GM21360 (cell line): ENCODE data around the gene GRIP1.
"Not testable (repeated sequence)": the region's sequence is repeated elsewhere in the genome, so short reads cannot be mapped to it uniquely, and the experiment has no call there.

Source experiments
- ATAC-seq: cut with Tn5 transposase; IDR thresholded peaks from one replicate; pipeline ENCODE4 v1.9.1; 2021; ENCODE audit warnings: mild to moderate bottlenecking, moderate library complexity; ENCODE audit not compliant: unreplicated experiment

GRIP1 gene

DNA sequence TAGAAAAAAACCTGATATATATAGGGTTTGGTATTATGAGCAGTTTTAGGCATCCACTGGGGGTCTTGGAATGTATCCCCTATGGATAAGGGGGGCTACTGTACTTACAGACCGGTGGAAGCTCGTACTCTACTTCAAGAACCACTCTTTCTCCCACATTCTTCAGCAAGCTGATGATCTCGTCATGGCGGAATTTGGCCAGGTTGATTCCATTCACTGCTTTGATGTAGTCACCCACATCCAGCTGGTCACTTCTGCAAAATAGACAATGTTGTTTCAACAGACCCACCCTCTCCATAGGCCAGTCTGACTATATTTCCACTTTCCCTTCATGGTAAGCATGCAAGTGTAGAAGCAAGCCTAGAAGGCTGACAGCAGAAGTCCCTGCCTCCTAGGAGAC lies 139.9 kb downstream of the GRIP1 start:
- no peak for ATAC-seq

DNA sequence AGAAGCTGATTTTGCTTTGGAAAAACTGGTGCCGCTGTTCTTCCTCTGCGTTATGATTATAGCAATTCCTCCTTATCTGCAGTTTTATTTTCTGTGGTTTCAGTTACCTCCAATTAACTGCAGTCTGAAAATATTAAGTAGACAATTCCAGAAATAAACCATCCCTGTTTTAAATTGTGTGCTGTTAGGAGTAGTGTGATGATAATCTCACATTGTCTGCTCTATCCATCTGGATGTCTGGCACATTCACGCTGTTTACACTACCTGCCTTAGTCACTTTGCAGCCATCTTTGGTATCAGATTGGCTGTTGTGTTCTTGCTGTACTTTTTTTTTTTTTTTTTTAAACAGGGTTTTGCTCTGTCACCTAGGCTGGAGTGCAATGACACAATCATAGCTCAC lies 141.0 kb downstream of the GRIP1 start:
- ATAC-seq = no peak

DNA sequence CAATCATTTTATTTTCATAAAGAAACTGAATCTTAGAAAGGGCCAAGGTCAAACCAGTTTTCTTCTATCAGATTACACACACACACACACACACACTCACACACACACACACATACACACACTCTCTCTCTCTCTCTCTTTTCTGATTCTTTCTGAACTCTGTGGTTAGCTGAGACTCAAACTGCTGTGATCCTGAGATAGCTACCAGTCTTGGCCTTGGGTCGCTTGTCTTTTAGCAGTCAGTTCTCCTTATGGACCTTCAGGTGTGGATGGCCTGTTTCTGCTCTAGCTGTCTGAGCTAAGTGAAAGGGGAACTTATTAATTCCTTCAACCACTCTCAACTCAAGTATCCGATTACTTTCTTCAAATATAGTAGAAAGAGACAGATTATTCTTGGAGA lies 145.1 kb downstream of the GRIP1 start:
- no peak for ATAC-seq

DNA sequence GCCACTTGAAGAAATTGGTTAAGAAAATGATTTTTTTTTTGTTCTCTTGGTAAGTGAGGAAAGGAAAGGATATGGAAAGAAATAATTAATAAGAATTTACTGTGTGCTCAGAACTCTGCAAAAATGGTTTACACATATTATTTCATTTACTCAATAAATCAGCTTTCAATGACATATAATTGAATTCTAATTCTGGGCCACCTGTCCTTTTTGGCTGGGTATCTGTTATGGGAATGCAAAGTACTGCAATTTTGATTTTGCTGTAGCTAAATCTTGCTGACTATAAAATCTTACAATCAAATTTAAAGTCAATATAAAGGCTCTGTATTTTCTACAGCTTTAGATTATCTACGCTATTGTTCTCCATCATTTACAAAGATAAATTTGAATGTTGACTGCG lies 147.1 kb downstream of the GRIP1 start:
- no peak for ATAC-seq

DNA sequence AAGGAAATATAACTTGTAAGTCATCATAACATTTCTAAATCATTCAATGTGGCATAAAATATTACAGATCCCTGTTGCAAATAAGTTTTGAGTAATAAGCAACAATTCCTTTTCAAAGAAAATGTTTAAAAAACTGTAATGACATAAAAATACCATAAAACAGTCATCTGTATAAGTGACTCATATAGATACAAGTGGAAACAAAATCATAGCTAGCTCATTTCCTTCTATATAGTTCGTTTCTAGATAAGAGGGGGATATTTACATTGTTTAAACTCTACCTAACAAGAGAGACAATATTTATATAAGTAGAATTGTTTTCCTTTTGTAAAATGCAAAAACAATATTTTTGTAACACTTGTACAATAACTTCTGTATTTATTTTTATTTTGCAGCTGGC lies 148.9 kb downstream of the GRIP1 start:
- no peak for ATAC-seq

DNA sequence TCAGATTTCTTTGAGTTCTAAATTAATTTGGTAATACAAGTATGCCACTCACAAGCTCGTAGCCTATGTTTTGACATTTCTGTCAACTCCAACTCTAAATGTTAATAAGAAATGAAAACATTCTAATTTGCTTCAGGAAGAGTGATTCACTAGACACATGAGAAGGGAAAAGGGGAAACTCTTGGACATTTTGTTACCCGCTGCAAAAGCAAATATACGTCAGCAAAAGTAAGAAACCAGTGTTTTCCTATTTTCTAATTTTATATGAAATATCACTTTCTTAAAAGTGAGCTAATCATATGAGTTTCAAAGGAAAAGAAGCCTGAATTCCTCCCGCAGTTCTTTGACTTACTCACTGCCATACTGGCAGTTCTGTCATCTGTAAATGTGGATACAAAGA lies 162.3 kb downstream of the GRIP1 start:
- ATAC-seq = no peak

DNA sequence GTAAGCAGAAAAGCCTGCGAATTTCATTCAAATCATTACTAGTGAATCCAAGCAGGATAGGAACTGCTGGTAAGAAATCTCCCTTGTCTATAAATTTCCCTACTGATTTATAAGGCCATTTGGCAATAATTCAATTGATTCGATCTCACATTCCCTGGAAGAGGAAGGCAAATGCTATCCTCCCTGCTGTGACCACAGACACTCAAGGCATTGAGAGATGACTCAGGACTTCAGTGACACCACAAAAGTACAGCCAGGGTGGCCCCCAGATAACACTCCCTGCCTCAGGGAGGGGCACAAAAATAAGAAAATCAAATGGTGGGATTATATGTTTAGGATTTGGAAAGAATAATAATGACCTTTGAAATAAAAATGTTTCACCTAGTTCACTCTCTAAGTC lies 162.7 kb downstream of the GRIP1 start:
- no peak for ATAC-seq

DNA sequence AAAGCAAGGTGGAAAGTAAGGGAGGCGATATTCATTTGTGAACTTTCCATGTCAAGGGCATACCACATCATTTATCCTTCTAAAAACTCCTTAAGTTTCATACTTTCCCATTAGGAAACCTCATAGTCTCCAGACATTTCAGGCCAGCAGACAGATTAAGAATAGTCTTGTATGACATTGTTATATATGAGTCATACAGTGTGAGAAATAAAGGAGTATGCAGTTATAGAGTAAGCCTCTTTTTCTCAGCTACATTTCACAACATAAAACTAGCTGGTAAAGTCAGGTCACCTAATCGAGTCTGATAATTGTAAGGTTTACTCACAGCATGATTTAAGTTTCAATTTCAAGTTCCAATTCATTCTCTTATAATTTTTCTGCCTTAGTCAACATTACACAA lies 164.3 kb downstream of the GRIP1 start:
- ATAC-seq = no peak

DNA sequence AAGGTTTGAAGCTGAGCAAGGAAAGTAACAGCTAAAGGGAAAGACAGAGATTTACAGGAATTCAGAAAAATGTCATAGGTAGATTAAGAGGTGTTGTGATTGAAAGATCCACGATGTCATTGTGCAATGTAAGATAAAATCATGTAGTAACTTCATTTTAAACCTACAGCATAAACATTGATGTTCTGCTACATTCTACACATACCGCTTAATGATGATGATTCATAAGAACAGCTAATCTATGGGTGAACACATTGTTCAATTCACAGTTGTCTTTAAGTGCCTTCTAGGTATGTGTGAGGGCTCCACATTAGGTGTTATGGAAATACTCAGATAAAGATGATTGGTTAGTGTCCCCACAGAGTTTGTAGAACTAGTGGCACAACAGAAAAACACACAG lies 170.9 kb downstream of the GRIP1 start:
- no peak for ATAC-seq

DNA sequence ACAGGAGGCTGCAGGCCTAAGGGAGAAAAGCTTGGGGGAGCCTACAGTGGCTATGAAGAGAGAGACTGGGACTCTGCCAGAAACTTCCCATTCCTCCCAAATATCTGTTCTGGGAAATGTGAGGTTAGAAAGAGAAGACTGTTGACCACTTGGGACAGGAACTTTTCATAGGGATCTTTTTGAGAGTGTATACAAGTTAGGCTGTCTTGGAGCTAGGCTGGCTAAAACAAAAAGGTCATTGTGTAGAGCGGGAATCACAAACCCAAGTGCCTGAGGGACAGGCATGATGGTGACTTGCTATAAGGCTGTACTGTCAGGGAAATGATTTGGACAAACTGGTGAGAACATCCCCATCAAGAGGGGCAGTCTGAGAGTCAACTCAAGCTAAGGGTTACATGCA lies 175.1 kb downstream of the GRIP1 start:
- ATAC-seq = no peak

DNA sequence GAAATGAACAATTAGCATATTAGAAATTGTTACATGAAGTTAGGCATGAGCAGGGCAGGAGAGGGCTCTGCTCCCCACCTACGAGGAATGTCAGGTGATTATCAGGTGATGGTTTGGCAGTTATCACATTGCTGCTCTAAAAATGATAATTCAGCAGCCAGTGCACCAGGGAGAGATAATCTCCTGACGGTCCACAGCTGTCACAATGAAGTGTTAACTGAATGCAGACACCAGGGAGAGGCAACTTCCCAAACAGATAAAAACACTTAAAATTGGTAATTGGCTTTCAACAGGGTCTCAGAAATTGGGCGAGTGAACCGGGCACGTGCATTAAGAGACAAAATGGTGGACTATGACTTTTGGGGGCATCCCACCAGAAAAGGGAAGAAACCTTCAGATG lies 176.0 kb downstream of the GRIP1 start:
- no peak for ATAC-seq

DNA sequence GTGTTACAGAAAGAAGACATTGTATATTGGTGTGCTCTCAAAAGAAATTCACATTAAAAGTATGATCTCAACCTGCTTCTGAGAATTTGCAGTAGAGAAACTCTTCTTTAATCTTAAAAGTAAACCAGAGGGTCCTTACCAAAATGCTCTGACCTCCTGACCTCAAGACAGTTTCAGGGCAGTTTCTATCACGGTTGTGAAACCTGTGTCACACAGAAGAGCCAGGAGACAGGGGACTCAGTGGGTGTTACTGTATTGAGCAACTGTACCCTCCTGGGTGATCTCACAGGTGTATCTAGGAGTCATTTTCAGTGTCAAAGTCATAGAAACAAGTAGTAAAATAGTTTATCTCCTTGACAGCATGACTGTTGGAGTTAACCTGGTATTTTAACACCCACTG lies 178.0 kb downstream of the GRIP1 start:
- ATAC-seq = peak; percentile 94

DNA sequence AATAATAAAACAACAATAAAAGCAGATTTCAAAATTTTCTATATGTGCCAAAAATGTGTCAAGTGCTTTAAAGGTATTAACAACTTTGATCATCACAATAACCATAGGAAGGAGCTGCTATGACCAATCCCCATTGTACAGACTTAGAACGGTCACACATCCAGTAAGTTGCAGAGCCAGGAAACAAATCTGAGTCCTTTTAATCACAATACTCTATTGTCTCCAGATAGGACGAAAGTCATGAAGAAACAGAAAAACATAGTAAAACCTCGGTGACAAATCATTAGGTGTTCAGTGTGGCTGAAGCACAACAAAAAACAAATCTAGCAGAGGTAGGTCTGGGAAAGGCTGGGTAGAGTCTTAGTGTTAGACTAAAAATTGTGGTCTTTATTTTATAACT lies 178.8 kb downstream of the GRIP1 start:
- ATAC-seq = no peak

DNA sequence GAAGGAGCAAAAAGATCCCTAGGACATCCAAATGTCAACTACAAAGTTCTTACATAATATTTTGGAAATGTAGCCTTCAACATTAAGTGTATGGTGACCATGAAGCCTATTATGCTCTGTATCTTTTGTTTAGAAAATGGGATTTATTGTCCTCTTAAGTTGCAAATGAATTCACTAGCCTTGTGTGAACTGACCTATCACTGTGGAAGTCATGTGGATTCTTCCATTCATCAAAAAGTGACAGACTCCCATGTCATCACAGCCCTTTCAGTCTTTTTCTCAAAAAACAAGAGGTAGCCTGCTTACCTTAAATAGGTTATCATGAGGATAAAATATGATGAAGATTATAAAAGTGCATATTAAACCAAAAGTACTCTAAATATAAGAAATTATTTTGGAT lies 179.9 kb downstream of the GRIP1 start:
- no peak for ATAC-seq

DNA sequence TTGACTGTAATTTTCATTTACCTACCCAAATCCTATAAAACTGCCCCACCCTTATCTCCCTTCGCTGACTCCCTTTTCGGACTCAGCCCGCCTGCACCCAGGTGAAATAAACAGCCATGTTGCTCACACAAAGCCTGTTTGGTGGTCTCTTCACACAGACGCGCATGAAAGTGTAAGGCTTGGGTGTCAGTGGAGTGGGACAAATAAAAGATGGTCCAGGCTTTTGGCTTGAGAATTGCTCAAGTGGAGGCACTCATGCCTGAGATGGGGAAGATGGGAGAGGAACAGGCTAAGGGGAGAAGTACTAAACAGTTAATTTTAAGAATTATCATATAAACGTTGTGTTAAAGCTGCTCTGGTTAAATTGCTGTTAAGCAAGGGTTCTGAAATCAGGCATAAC lies 180.8 kb downstream of the GRIP1 start:
- not testable (repeated sequence) for ATAC-seq

DNA sequence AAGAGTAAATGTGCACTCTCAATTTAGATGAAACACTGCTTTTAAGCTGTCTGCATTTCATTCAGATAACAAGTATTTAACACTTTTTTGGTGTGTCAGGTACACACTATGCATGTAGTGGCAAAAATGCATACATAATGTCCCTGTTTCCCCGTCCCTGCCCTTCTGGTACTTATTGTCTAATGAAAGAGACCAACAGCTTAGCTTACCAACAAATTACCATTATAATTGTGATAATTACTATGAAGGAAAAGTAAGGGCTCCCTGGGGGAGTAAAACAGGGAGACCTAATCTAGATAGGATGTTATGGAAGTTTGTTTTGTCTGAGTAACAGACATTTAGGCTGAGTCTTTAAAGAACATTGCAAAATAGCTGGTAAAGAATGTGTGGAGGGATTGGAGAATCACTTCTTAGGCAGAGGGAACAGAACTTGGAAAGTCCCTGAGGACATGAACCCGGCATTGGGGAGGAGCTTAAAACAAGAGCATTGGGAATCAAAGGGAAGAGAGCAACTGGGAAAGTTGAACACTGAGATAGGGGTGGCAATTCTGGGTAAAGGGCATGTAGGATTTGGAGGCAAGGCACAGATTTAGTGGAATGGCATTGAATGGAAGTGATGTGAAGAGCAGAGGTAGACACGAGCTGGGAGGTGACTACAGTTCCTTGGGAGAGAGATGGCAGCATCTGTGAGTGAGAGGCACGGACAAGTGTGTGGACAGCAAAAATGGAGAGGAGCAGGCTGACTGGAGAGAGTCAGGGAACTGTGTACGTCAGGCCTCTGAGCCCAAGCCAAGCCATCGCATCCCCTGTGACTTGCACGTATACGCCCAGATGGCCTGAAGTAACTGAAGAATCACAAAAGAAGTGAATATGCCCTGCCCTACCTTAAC lies 181.6 kb downstream of the GRIP1 start:
- ATAC-seq = no peak

DNA sequence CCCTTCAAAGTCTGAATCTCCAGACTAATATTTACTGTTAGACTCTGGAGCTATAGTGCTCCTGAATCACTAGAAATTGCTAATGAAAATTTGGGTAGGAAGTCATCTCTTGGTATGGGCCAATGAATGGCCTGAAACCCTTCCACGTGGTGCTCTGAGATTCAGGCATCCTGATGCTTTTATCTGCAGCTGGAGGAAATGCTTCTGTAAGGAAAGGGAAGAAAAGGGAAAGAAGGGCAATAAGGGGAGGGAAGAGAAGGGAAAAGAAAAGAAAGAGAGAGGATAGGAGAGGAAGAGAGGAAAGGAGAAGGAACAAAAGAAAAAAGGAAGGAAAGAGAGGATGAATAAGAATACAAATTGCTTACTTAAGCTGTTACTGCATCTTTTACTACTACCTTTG lies 182.3 kb downstream of the GRIP1 start:
- no peak for ATAC-seq

DNA sequence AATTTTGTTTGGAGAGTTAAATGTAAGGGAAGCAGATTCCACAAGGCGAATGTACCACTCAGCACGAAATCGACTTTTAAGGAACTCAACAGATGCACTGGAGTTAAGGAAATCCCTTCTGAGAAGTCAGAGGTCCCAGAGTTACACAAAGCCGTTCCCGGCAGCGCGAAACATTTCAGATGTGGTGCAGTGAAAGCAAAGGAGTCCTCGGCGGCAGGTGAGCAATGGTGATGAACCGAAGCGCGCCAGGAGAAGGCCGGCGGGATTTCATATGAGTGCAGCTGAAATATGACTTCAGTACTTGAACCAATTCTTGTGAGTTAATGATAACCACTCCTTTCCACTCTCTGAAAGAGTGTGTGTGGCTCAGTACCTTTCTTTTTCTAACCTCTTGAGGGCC lies 183.2 kb downstream of the GRIP1 start:
- ATAC-seq = no peak

DNA sequence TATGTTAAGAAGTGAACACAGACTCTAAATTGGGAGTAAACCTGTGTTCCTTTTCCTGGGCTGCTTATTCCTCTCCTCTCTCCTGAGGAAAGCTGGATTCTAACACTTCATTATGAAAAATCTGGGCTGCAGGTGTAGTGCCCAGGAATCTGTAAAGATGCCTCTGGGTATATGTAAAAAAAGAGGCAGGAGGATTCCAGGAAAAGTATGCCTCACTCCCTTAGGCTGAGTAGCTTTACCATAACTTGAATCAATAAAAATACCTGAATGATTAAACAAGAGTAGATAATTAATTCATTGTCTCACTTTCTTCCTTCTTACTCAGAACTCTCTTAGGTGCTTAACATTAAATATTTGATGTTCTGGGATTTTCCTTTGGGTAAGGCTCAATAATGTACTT lies 185.1 kb downstream of the GRIP1 start:
- no peak for ATAC-seq

DNA sequence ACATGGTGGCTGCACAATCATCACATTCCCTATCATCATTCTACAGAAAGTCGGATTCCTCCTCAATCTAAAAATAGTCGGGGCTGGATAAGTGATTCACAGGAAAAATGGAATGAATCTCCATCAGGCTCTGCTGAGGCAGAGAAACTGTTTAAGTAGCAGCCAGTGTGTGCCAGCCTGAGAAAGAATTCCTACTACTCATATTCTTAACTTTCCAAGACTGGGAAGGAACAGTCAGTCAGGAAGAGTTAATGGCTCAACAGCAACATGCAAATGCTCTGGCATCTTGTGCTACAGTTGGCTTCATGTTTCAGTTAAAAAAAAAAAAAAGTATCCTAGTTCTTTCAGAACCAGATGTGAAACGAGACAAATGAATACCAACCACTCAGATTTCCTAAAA lies 187.0 kb downstream of the GRIP1 start:
- no peak for ATAC-seq

DNA sequence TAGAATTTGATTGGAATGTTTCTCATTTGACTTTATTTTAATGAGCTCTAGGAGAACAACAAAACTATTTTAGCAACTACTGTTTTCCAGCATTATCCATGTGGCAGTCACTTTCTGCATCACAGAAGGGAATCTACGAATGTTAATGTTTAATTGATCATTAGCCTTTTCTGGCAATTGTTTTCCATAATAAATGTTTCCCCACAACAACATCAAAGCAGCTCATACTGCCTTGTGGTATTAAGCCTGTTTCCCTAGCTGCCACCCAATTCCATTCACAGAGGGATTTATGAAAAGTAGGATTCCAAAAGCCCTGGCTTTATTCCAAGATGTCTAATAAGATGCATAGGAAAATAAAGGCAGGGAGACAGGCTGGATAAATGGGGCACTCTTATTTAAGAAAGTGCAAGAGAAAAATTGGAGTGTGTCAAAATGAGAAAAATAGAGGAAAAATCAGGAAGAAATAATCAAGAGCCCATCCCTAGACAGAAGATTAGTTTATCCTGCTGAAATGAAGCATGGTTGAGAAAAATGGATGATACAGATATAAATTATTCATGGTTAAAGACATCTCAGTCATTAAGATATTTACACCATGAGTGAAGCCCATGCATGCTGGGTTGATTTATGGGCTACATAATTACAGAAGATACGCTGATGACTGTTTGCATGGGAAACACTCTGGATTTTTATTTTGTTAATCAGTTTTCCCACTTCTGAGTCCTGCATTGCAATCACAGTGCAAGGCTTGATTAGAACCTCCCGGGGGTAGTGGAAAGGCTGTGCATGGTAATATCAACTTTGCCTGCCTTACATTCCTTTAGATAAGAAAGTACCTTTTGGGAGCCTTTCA lies 196.3 kb downstream of the GRIP1 start:
- no peak for ATAC-seq

DNA sequence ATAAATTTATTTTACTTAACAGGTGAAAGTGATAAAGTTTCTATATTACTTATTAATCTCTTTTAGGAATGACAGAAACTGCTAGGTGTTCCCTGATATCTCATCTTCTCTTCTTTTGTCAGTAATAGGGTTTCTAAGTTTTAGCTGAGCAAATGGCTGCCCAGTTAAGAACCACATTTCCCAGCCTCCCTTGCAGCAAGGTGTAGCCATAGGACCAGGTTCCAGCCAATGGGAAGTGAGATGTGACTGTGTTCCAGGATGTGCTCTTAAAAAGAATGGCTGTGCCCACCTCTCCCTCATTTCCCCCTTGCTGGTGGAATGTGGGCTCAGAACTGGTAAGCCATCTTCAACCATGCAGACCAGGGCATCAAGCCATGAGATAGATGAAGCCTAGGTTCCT lies 210.9 kb downstream of the GRIP1 start:
- ATAC-seq = no peak
